Lower lobe of right lung (tissue), 2 donors: ENCODE data around the gene DHCR24. TPM values are rescaled to one million over a fixed set of nuclear protein-coding genes. Genes with fewer than 3 reads are reported as not detected.

ENCODE experiments used
- ATAC-seq, 2 donors: fragments of 200-7000 bp; cut with Tn5 transposase; one replicate each; pipeline ENCODE4 v1.9.1; 2020 to 2022; ENCODE audit warnings: mild to moderate bottlenecking in 2 of 2, moderate library complexity in 2 of 2
- DNase-seq: peaks from one replicate; pipeline ENCODE4 v3.0.0-alpha.2; 2020
- H3K27ac ChIP-seq: fragments of 200-600 bp; one replicate; pipeline ENCODE4 v1.8.0; 2022
- H3K27me3 ChIP-seq: fragments of 200-600 bp; one replicate; pipeline ENCODE4 v1.8.0; 2022; ENCODE audit warnings: low read depth
- H3K36me3 ChIP-seq: fragments of 200-600 bp; one replicate; pipeline ENCODE4 v1.8.0; 2022; ENCODE audit warnings: mild to moderate bottlenecking
- H3K4me1 ChIP-seq: fragments of 200-600 bp; one replicate; pipeline ENCODE4 v1.8.0; 2022
- H3K4me3 ChIP-seq: fragments of 200-600 bp; one replicate; pipeline ENCODE4 v1.8.0; 2022; ENCODE audit warnings: mild to moderate bottlenecking
- H3K9me3 ChIP-seq: fragments of 200-600 bp; one replicate; pipeline ENCODE4 v1.8.0; 2022
- CTCF ChIP-seq: fragments of 200-600 bp; IDR thresholded peaks from one replicate; pipeline ENCODE4 v1.8.0; 2022; ENCODE audit warnings: antibody characterized with exemption, mild to moderate bottlenecking
- intact Hi-C: fragments of 100-400 bp; cut with DNase I; formaldehyde crosslinking; loops from one replicate; pipeline ENCODE4 v1.11.0; 2022
- total RNA-seq: library from RNA; stranded (reverse); fragmentation: NEBNext Ultra II Directional; extraction: Animal tissue kit (Norgen Biotek cat#: 25700); gene quantifications from one replicate; pipeline ENCODE4 v1.2.1, GENCODE V29; 2021
- donor health status: DM: no; HTN: yes; CAD: no; lungs with severe emphysema.

Gene DHCR24
- total RNA-seq, 1 donor from 2014 or later: 674 TPM

- H3K36me3 ChIP-seq: peaks cover 12% of the 10 kb centered on the region
- H3K9me3 ChIP-seq: no peaks in the 10 kb centered on the region
- ATAC-seq (no peak), DNase-seq (no peak)
- intact Hi-C loops: no loop called here
- H3K27ac ChIP-seq: no peak overlapping the region
- H3K4me3 ChIP-seq: no peak overlapping the region
- H3K4me1 ChIP-seq: no peaks in the 10 kb centered on the region
- no peaks in the 10 kb centered on the region for H3K27me3 ChIP-seq
- no peak for TF ChIP-seq CTCF
Observed at GRCh38 chr1:54844564-54844963, 42.4 kb downstream of the DHCR24 start.

GRCh38 chr1:54843449-54843848, 43.5 kb downstream of the DHCR24 start:
- DNase-seq (no peak), ATAC-seq (no peak)
- Histone ChIP-seq H3K4me3 (no peak overlapping the region), H3K9me3 (no peaks in the 10 kb centered on the region), H3K27me3 (no peaks in the 10 kb centered on the region), H3K27ac (no peak overlapping the region), H3K36me3 (peaks cover under 1% of the 10 kb centered on the region), H3K4me1 (no peaks in the 10 kb centered on the region)
- intact Hi-C loops: no loop called here
- TF ChIP-seq CTCF: no peak

- no peak for DNase-seq
- H3K4me1 ChIP-seq: no peaks in the 10 kb centered on the region
- H3K36me3 ChIP-seq: no peaks in the 10 kb centered on the region
- no peaks in the 10 kb centered on the region for H3K27me3 ChIP-seq
- no peak overlapping the region for H3K4me3 ChIP-seq
- TF ChIP-seq CTCF: no peak
- no peaks in the 10 kb centered on the region for H3K9me3 ChIP-seq
- ATAC-seq: no peak
- intact Hi-C loops: no loop called here
- H3K27ac ChIP-seq: no peak overlapping the region
Observed at GRCh38 chr1:54842963-54843362, 44.0 kb downstream of the DHCR24 start.

GRCh38 chr1:54842206-54842915, 44.6 kb downstream of the DHCR24 start:
- intact Hi-C loops: no loop called here
- Histone ChIP-seq H3K27ac (no peak overlapping the region), H3K4me1 (no peaks in the 10 kb centered on the region), H3K36me3 (no peaks in the 10 kb centered on the region), H3K9me3 (no peaks in the 10 kb centered on the region), H3K4me3 (no peak overlapping the region), H3K27me3 (no peaks in the 10 kb centered on the region)
- DNase-seq: no peak
- ATAC-seq: no peak
- no peak for TF ChIP-seq CTCF

GRCh38 chr1:54839824-54840223, 47.2 kb downstream of the DHCR24 start:
- Histone ChIP-seq H3K36me3 (no peaks in the 10 kb centered on the region), H3K27me3 (no peaks in the 10 kb centered on the region), H3K4me3 (no peak overlapping the region), H3K27ac (no peak overlapping the region), H3K4me1 (no peaks in the 10 kb centered on the region), H3K9me3 (no peaks in the 10 kb centered on the region)
- no peak for TF ChIP-seq CTCF
- intact Hi-C loops: no loop called here
- no peak for ATAC-seq
- DNase-seq: no peak
